AG08396 (cell line): Measurements from ENCODE around the gene DDX5.

Experiments used
- DNase-seq: peaks from one replicate; pipeline ENCODE4 v3.0.0; 2012; ENCODE audit warnings: low spot score, mixed read lengths

The DDX5 gene

GRCh38 chr17:64506201-64506575, at the start of gene DDX5:
DDX5 (minus strand) TSS chr17:64506289; CDS start chr17:64506119, 170 bp downstream.
- DNase-seq, result peak; percentile 96

GRCh38 chr17:64555281-64555680, 49.2 kb upstream of the DDX5 start:
- DNase-seq, result no peak

- DNase-seq, result no peak
Measured at GRCh38 chr17:64554028-64554637, 48.0 kb upstream of the DDX5 start.

GRCh38 chr17:64551461-64551860, 45.4 kb upstream of the DDX5 start:
- DNase-seq, result no peak

GRCh38 chr17:64547319-64547718, 41.2 kb upstream of the DDX5 start:
- no peak for DNase-seq

- DNase-seq, result no peak
Measured at GRCh38 chr17:64546716-64547115, 40.6 kb upstream of the DDX5 start.

GRCh38 chr17:64544742-64545141, 38.7 kb upstream of the DDX5 start:
- DNase-seq, result no peak

- DNase-seq, result no peak
Measured at GRCh38 chr17:64540118-64540776, 34.2 kb upstream of the DDX5 start.

GRCh38 chr17:64538508-64539130, 32.5 kb upstream of the DDX5 start:
- no peak for DNase-seq

GRCh38 chr17:64537488-64537887, 31.4 kb upstream of the DDX5 start:
- DNase-seq, result no peak

- DNase-seq, result no peak
Measured at GRCh38 chr17:64536913-64537312, 30.8 kb upstream of the DDX5 start.

- DNase-seq, result no peak
Measured at GRCh38 chr17:64535357-64535756, 29.3 kb upstream of the DDX5 start.

- no peak for DNase-seq
Measured at GRCh38 chr17:64534187-64534586, 28.1 kb upstream of the DDX5 start.

GRCh38 chr17:64533784-64534183, 27.7 kb upstream of the DDX5 start:
- DNase-seq, result no peak

- DNase-seq, result no peak
Measured at GRCh38 chr17:64532409-64532808, 26.3 kb upstream of the DDX5 start.

GRCh38 chr17:64531955-64532371, 25.9 kb upstream of the DDX5 start:
- DNase-seq, result peak; percentile 47

- DNase-seq, result no peak
Measured at GRCh38 chr17:64529221-64529620, 23.1 kb upstream of the DDX5 start.

GRCh38 chr17:64527914-64528313, 21.8 kb upstream of the DDX5 start:
- no peak for DNase-seq

GRCh38 chr17:64520359-64520758, 14.3 kb upstream of the DDX5 start:
- DNase-seq, result no peak

GRCh38 chr17:64519601-64520000, 13.5 kb upstream of the DDX5 start:
- no peak for DNase-seq

- DNase-seq, result no peak
Measured at GRCh38 chr17:64515829-64516228, 9.7 kb upstream of the DDX5 start.

- DNase-seq, result no peak
Measured at GRCh38 chr17:64515419-64515818, 9.3 kb upstream of the DDX5 start.

GRCh38 chr17:64509179-64509578, 3.1 kb upstream of the DDX5 start:
- DNase-seq, result no peak

- no peak for DNase-seq
Measured at GRCh38 chr17:64508683-64509082, 2.6 kb upstream of the DDX5 start.
